Suprapubic skin (tissue), 4 donors: ENCODE data around the gene SAMD4A. TPM values are rescaled to one million over a fixed set of nuclear protein-coding genes. Genes with fewer than 3 reads are reported as not detected.

Experiments
- DNase-seq, 2 donors: peaks; one replicate each; pipeline ENCODE4 v3.0.0-alpha.2; 2019; ENCODE audit warnings: low spot score in 2 of 2
- H3K27ac ChIP-seq: fragments of 200-600 bp; sonication (generic); one replicate; pipeline ENCODE4 v1.5.1; 2019
- H3K27me3 ChIP-seq: fragments of 200-600 bp; sonication (generic); one replicate; pipeline ENCODE4 v1.5.1; 2019
- H3K36me3 ChIP-seq: fragments of 200-600 bp; sonication (generic); one replicate; pipeline ENCODE4 v1.5.1; 2019
- H3K4me1 ChIP-seq: fragments of 200-600 bp; sonication (generic); one replicate; pipeline ENCODE4 v1.5.1; 2019
- H3K4me3 ChIP-seq: fragments of 200-600 bp; sonication (generic); one replicate; pipeline ENCODE4 v1.5.1; 2019; ENCODE audit warnings: mild to moderate bottlenecking
- H3K9me3 ChIP-seq: fragments of 200-600 bp; sonication (generic); one replicate; pipeline ENCODE4 v1.5.1; 2019
- EP300 ChIP-seq: sonication (generic); formaldehyde crosslinking; IDR thresholded peaks from one replicate; pipeline ENCODE4 v1.6.1; 2017; ENCODE audit warnings: antibody characterized with exemption
- POLR2A ChIP-seq, 2 donors: fragments of 450-650 bp; IDR thresholded peaks; one replicate each; pipeline ENCODE4 v1.6.1; 2017; ENCODE audit warnings: antibody characterized with exemption in 2 of 2, mild to moderate bottlenecking in 2 of 2, moderate library complexity in 2 of 2
- POLR2AphosphoS5 ChIP-seq, 3 donors: sonication (generic); formaldehyde crosslinking; IDR thresholded peaks; one replicate each; pipeline ENCODE4 v1.6.1; 2017; ENCODE audit warnings: antibody characterized with exemption in 3 of 3
- WGBS: methylation state at CpG from one replicate; pipeline ENCODE4 v1.1.5; 2018; 5-methylcytosine and 5-hydroxymethylcytosine counted together
- total RNA-seq, 4 donors: library from RNA; depleted of rRNA; stranded (reverse); fragments of >200 nt; gene quantifications; one replicate each; pipeline ENCODE4 v1.1.0, GENCODE V29; 2016
- TF ChIP-seq, protein P1 (sequence below), 2 donors: fragments of 200-600 bp in 1 of 2; fragments of 450-650 bp in 1 of 2; sonication (generic) in 1 of 2; IDR thresholded peaks; one replicate each; pipeline ENCODE4 v1.5.1; 2016 to 2019; ENCODE audit warnings: antibody characterized with exemption in 2 of 2, mild to moderate bottlenecking in 1 of 2, moderate library complexity in 1 of 2

SAMD4A gene
- total RNA-seq, 4 donors from 2014 or later = 7.7 to 26.6 (median 9.7) TPM

DNA sequence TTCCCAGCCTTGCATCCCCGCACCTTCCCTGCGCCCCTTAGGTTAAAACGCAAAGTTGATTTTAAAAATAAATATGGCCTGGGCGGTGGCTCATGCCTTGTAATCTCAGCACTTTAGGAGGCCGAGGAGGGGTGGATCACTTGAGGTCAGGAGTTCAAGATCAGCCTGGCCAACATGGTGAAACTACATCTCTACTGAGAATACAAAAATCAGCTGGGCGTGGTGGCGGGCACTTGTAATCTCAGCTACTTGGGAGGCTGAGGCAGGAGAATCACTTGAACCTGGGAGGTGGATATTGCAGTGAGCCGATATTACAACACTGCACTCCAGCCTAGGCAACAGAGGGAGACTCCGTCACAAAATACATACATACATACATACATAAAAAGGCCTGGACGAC is 239.7 kb downstream of the SAMD4A start:
- Histone ChIP-seq H3K4me3 (no peak overlapping the region), H3K36me3 (no peaks in the 10 kb centered on the region), H3K4me1 (peaks cover 11% of the 10 kb centered on the region), H3K27me3 (peaks cover 2% of the 10 kb centered on the region), H3K27ac (no peak overlapping the region), H3K9me3 (no peaks in the 10 kb centered on the region)
- TF ChIP-seq POLR2A (IDR thresholded peaks at IDR 0.05) (no peak), EP300 (no peak), POLR2AphosphoS5 (IDR thresholded peaks at IDR 0.05) (no peak)
- TF ChIP-seq, protein P1, sequence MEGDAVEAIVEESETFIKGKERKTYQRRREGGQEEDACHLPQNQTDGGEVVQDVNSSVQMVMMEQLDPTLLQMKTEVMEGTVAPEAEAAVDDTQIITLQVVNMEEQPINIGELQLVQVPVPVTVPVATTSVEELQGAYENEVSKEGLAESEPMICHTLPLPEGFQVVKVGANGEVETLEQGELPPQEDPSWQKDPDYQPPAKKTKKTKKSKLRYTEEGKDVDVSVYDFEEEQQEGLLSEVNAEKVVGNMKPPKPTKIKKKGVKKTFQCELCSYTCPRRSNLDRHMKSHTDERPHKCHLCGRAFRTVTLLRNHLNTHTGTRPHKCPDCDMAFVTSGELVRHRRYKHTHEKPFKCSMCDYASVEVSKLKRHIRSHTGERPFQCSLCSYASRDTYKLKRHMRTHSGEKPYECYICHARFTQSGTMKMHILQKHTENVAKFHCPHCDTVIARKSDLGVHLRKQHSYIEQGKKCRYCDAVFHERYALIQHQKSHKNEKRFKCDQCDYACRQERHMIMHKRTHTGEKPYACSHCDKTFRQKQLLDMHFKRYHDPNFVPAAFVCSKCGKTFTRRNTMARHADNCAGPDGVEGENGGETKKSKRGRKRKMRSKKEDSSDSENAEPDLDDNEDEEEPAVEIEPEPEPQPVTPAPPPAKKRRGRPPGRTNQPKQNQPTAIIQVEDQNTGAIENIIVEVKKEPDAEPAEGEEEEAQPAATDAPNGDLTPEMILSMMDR (IDR thresholded peaks at IDR 0.05) = no peak
- 94% methylated on average over 10 of the region's 10 CpGs for WGBS
- DNase-seq = no peak

DNA sequence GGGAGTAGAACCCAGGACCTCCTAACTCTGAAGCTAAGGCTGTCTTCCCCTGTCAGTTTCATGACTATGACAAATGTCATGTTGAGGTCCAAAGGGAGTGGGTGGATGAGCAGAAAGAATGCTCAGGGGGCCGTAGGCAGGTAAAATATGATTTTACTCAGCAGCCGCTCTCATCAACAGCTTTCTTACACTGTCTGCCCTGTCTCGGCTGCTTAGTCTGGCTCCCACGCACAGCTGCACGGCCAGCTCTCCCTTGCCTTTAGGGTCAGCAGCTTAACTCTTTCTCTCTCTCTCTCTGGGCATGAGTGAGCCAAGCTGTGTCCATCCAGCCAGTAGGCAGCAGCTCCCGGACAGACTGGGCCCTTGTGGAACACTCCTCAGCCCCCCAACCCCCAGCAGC is 240.5 kb downstream of the SAMD4A start:
- WGBS = 90% methylated on average over 6 of the region's 6 CpGs
- no peak for TF ChIP-seq POLR2AphosphoS5 (IDR thresholded peaks at IDR 0.05)
- TF ChIP-seq, protein P1 (IDR thresholded peaks at IDR 0.05) = no peak
- TF ChIP-seq EP300 = no peak
- TF ChIP-seq POLR2A (IDR thresholded peaks at IDR 0.05) = no peak
- peaks cover 11% of the 10 kb centered on the region for H3K4me1 ChIP-seq
- H3K36me3 ChIP-seq = no peaks in the 10 kb centered on the region
- H3K27ac ChIP-seq = no peak overlapping the region
- no peaks in the 10 kb centered on the region for H3K9me3 ChIP-seq
- peaks cover 2% of the 10 kb centered on the region for H3K27me3 ChIP-seq
- DNase-seq = no peak
- no peak overlapping the region for H3K4me3 ChIP-seq

GRCh38 chr14:54807881-54808280 is 241.0 kb downstream of the SAMD4A start:
- H3K4me3 ChIP-seq = no peak overlapping the region
- no peak overlapping the region for H3K27ac ChIP-seq
- 97% methylated on average over 5 of the region's 7 CpGs for WGBS
- H3K9me3 ChIP-seq = no peaks in the 10 kb centered on the region
- TF ChIP-seq POLR2A (IDR thresholded peaks at IDR 0.05) (no peak), POLR2AphosphoS5 (IDR thresholded peaks at IDR 0.05) (no peak), EP300 (no peak)
- TF ChIP-seq, protein P1 (IDR thresholded peaks at IDR 0.05) = no peak
- H3K36me3 ChIP-seq = no peaks in the 10 kb centered on the region
- peaks cover 11% of the 10 kb centered on the region for H3K4me1 ChIP-seq
- no peak for DNase-seq
- peaks cover 2% of the 10 kb centered on the region for H3K27me3 ChIP-seq

- TF ChIP-seq POLR2A (IDR thresholded peaks at IDR 0.05) (no peak), EP300 (no peak), POLR2AphosphoS5 (IDR thresholded peaks at IDR 0.05) (no peak)
- TF ChIP-seq, protein P1 (IDR thresholded peaks at IDR 0.05) = no peak
- no peak overlapping the region for H3K27ac ChIP-seq
- peaks cover 11% of the 10 kb centered on the region for H3K4me1 ChIP-seq
- no peaks in the 10 kb centered on the region for H3K9me3 ChIP-seq
- no peak overlapping the region for H3K4me3 ChIP-seq
- H3K36me3 ChIP-seq = no peaks in the 10 kb centered on the region
- no peak for DNase-seq
- 76% methylated on average over 8 of the region's 8 CpGs for WGBS
- H3K27me3 ChIP-seq = peaks cover 2% of the 10 kb centered on the region
These were observed 241.6 kb downstream of the SAMD4A start for GRCh38 chr14:54808326-54809161.

DNA sequence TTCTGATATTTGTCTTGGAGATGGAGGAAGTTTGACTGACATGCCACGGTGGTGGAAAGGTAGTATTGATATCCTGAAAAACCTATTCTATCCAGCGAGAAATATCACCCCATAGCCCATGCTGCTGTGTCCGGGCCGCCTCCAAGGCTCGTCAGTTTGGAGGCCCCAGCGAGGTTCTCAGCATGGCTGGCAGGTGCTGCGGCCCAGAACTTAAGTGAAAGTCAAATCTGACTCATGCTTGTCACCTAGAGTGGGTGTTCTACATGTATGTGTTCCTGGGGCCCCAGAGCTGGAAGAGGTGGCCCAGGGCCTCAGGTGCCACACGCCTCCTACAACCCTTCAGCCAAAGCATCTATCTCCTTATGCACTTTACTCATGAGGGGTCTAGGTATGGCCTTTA is 242.8 kb downstream of the SAMD4A start:
- WGBS = 98% methylated on average over 8 of the region's 8 CpGs
- H3K4me3 ChIP-seq = no peak overlapping the region
- H3K4me1 ChIP-seq = peaks cover 11% of the 10 kb centered on the region
- H3K27ac ChIP-seq = no peak overlapping the region
- H3K9me3 ChIP-seq = no peaks in the 10 kb centered on the region
- H3K27me3 ChIP-seq = peaks cover 2% of the 10 kb centered on the region
- H3K36me3 ChIP-seq = no peaks in the 10 kb centered on the region
- TF ChIP-seq POLR2A (IDR thresholded peaks at IDR 0.05) (no peak), EP300 (no peak), POLR2AphosphoS5 (IDR thresholded peaks at IDR 0.05) (no peak)
- TF ChIP-seq, protein P1 (IDR thresholded peaks at IDR 0.05) = no peak
- no peak for DNase-seq
